Neural progenitor cell (in vitro differentiated cells): ENCODE measurements around the gene DCUN1D5. TPM values are rescaled to one million over a fixed set of nuclear protein-coding genes. Genes with fewer than 3 reads are reported as not detected.

ENCODE experiments used
- DNase-seq: peaks from one replicate; pipeline ENCODE4 v3.0.0-alpha.2; 2016; ENCODE audit warnings: low spot score
- H2AFZ ChIP-seq: fragments of 200-600 bp; sonication (generic); replicated peaks from 2 replicates; pipeline ENCODE4 v1.6.1; 2016; ENCODE audit warnings: antibody characterized with exemption
- H3F3A ChIP-seq: fragments of 200-600 bp; sonication (generic); 2 replicates; pipeline ENCODE4 v1.6.1; 2016; ENCODE audit warnings: antibody characterized with exemption, low read depth
- H3K27ac ChIP-seq: fragments of 200-600 bp; sonication (generic); 2 replicates; pipeline ENCODE4 v1.5.1; 2016; ENCODE audit warnings: mild to moderate bottlenecking
- H3K27me3 ChIP-seq: fragments of 200-600 bp; sonication (generic); 2 replicates; pipeline ENCODE4 v1.6.1; 2016; ENCODE audit warnings: mild to moderate bottlenecking, moderate library complexity
- H3K36me3 ChIP-seq: fragments of 200-600 bp; sonication (generic); 2 replicates; pipeline ENCODE4 v1.5.1; 2016
- H3K4me1 ChIP-seq: fragments of 200-600 bp; sonication (generic); 2 replicates; pipeline ENCODE4 v1.6.1; 2016; ENCODE audit warnings: mixed run types
- H3K4me2 ChIP-seq: fragments of 200-600 bp; sonication (generic); 2 replicates; pipeline ENCODE4 v1.6.1; 2016
- H3K4me3 ChIP-seq: fragments of 200-600 bp; sonication (generic); 2 replicates; pipeline ENCODE4 v1.5.1; 2016
- H3K79me2 ChIP-seq: fragments of 200-600 bp; sonication (generic); 2 replicates; pipeline ENCODE4 v1.6.1; 2016; ENCODE audit warnings: low read depth
- H3K9ac ChIP-seq: fragments of 200-600 bp; sonication (generic); 2 replicates; pipeline ENCODE4 v1.6.1; 2016
- H3K9me3 ChIP-seq: fragments of 200-600 bp; sonication (generic); 2 replicates; pipeline ENCODE4 v1.5.1; 2016; ENCODE audit warnings: low read depth
- H4K20me1 ChIP-seq: fragments of 200-600 bp; sonication (generic); 2 replicates; pipeline ENCODE4 v1.6.1; 2016; ENCODE audit warnings: low read depth
- H3K27ac Mint-ChIP-seq: 3 replicates; pipeline ENCODE4 v1.8.0; 2021; ENCODE audit warnings: mixed read lengths
- H3K27me3 Mint-ChIP-seq: 2 replicates; pipeline ENCODE4 v1.8.0; 2022; ENCODE audit warnings: low read depth, mild to moderate bottlenecking, inconsistent platforms, moderate library complexity, mixed read lengths; ENCODE audit not compliant: insufficient read depth
- H3K36me3 Mint-ChIP-seq: 3 replicates; pipeline ENCODE4 v1.8.0; 2021; ENCODE audit warnings: mixed read lengths
- H3K4me1 Mint-ChIP-seq: 3 replicates; pipeline ENCODE4 v1.8.0; 2021; ENCODE audit warnings: mixed read lengths
- H3K4me3 Mint-ChIP-seq: 3 replicates; pipeline ENCODE4 v1.8.0; 2021; ENCODE audit warnings: mild to moderate bottlenecking, moderate library complexity, mixed read lengths
- H3K9me3 Mint-ChIP-seq: 3 replicates; pipeline ENCODE4 v1.8.0; 2020; ENCODE audit warnings: mixed read lengths
- CTCF ChIP-seq: fragments of 200-600 bp; sonication (generic); IDR thresholded peaks from 2 replicates; pipeline ENCODE4 v1.5.1; 2017; ENCODE audit warnings: antibody characterized with exemption, mild to moderate bottlenecking
- EZH2 ChIP-seq: fragments of 200-600 bp; sonication (generic); IDR thresholded peaks from 2 replicates; pipeline ENCODE4 v1.6.1; 2017; ENCODE audit warnings: antibody characterized with exemption, mild to moderate bottlenecking, moderate library complexity
- EZH2phosphoT487 ChIP-seq: fragments of 200-600 bp; sonication (generic); IDR thresholded peaks from 2 replicates; pipeline ENCODE4 v1.6.1; 2017; ENCODE audit warnings: antibody characterized with exemption
- total RNA-seq: library from RNA; depleted of rRNA; stranded (reverse); fragments of >200 nt; gene quantifications from 2 replicates; pipeline ENCODE4 v1.2.3, GENCODE V29; 2015; ENCODE audit warnings: low replicate concordance

Gene DCUN1D5
- total RNA-seq, 1 donor from 2014 or later: 75.9 TPM

DNA sequence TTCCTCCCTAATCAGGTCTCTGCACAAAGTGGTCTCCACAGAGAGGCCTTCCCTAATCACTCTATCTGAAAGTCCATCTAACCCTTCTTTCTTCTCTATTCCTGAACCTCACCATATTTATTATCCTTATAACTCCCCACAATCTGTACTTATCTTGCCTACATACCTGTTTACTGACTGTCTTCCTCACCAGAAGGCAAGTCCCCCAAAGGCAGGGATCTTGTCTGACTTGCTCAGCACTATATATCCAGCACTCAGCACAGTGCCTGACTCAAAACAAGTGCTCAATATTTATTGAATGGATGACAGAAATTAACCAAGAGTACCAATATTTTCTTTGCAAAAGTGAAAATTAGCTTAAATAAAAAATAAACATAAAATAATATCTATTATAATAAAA lies 5.5 kb downstream of the DCUN1D5 start:
- H3K4me3 Mint-ChIP-seq: no peak overlapping the region
- peaks cover 2% of the 10 kb centered on the region for H3K36me3 Mint-ChIP-seq
- H3K36me3 ChIP-seq: peaks cover 18% of the 10 kb centered on the region
- DNase-seq: no peak
- peaks cover 92% of the 10 kb centered on the region for H3K79me2 ChIP-seq
- no peak overlapping the region for H3K4me3 ChIP-seq
- peaks cover 13% of the 10 kb centered on the region for H3K4me1 Mint-ChIP-seq
- H3F3A ChIP-seq: peaks cover under 1% of the 10 kb centered on the region
- H3K27me3 ChIP-seq: no peaks in the 10 kb centered on the region
- H3K9ac ChIP-seq: no peak overlapping the region
- H3K27ac Mint-ChIP-seq: no peak overlapping the region
- peaks cover 30% of the 10 kb centered on the region for H4K20me1 ChIP-seq
- H3K4me2 ChIP-seq: no peak overlapping the region
- H3K9me3 Mint-ChIP-seq: no peaks in the 10 kb centered on the region
- H3K4me1 ChIP-seq: peaks cover 16% of the 10 kb centered on the region
- H3K27ac ChIP-seq: no peak overlapping the region
- no peaks in the 10 kb centered on the region for H3K9me3 ChIP-seq
- H3K27me3 Mint-ChIP-seq: no peaks in the 10 kb centered on the region
- TF ChIP-seq EZH2: no peak
- TF ChIP-seq EZH2phosphoT487: no peak
- no peak for TF ChIP-seq CTCF
- H2AFZ ChIP-seq: no peak overlapping the region

GRCh38 chr11:103085758-103086365 lies 6.1 kb downstream of the DCUN1D5 start:
- Mint-ChIP-seq H3K4me3 (no peak overlapping the region), H3K9me3 (no peaks in the 10 kb centered on the region), H3K4me1 (peaks cover 11% of the 10 kb centered on the region), H3K27ac (no peak overlapping the region), H3K36me3 (peaks cover 2% of the 10 kb centered on the region), H3K27me3 (no peaks in the 10 kb centered on the region)
- peaks cover 16% of the 10 kb centered on the region for H3K4me1 ChIP-seq
- no peak overlapping the region for H3K4me2 ChIP-seq
- no peak for DNase-seq
- H4K20me1 ChIP-seq: peaks cover 27% of the 10 kb centered on the region
- no peak for TF ChIP-seq CTCF
- TF ChIP-seq EZH2: no peak
- TF ChIP-seq EZH2phosphoT487: no peak
- H3F3A ChIP-seq: no peaks in the 10 kb centered on the region
- H2AFZ ChIP-seq: no peak overlapping the region
- H3K27ac ChIP-seq: no peak overlapping the region
- no peak overlapping the region for H3K4me3 ChIP-seq
- peaks cover 24% of the 10 kb centered on the region for H3K36me3 ChIP-seq
- no peaks in the 10 kb centered on the region for H3K27me3 ChIP-seq
- no peaks in the 10 kb centered on the region for H3K9me3 ChIP-seq
- H3K9ac ChIP-seq: no peak overlapping the region
- H3K79me2 ChIP-seq: peaks cover 89% of the 10 kb centered on the region

- H3K27ac Mint-ChIP-seq: no peak overlapping the region
Measured at GRCh38 chr11:103079833-103080232, 12.1 kb downstream of the DCUN1D5 start.

More at GRCh38 chr11:103079833-103080232, 12.1 kb downstream of the DCUN1D5 start:
- Histone ChIP-seq H3F3A (no peaks in the 10 kb centered on the region), H3K79me2 (peaks cover 46% of the 10 kb centered on the region), H3K9me3 (no peaks in the 10 kb centered on the region), H3K27me3 (no peaks in the 10 kb centered on the region), H3K36me3 (peaks cover 31% of the 10 kb centered on the region), H2AFZ (no peak overlapping the region), H3K4me1 (no peaks in the 10 kb centered on the region), H4K20me1 (peaks cover 4% of the 10 kb centered on the region), H3K9ac (no peak overlapping the region), H3K27ac (no peak overlapping the region), H3K4me2 (no peak overlapping the region), H3K4me3 (no peak overlapping the region)
- TF ChIP-seq EZH2: no peak
- TF ChIP-seq CTCF: no peak
- TF ChIP-seq EZH2phosphoT487: no peak
- Mint-ChIP-seq H3K9me3 (no peaks in the 10 kb centered on the region), H3K36me3 (peaks cover 32% of the 10 kb centered on the region), H3K27me3 (peaks cover 4% of the 10 kb centered on the region), H3K4me3 (no peak overlapping the region), H3K4me1 (no peaks in the 10 kb centered on the region)
- DNase-seq: no peak
